ENCODE results near the gene HERPUD1.

HERPUD1 gene

GRCh38 chr16:56938664-56939513 is 6.9 kb downstream of the HERPUD1 start:
- TF ChIP-seq EZH2phosphoT487 (IDR thresholded peaks at IDR 0.05; ENCODE audit: borderline replicate concordance) (no peak), CTCF (conservative IDR thresholded peaks at IDR 0.05; ENCODE audit: low read length) (no peak)
- Histone ChIP-seq H3K79me2 (ENCODE audit: insufficient read depth, low read length) (peaks cover 52% of the 10 kb centered on the region), H4K20me1 (ENCODE audit: insufficient read depth, low read length, poor library complexity, severe bottlenecking) (peaks cover 29% of the 10 kb centered on the region), H3K9me2 (replicated peaks; ENCODE audit: low read depth, low read length) (no peaks in the 10 kb centered on the region), H3K4me3 (ENCODE audit: low read length, poor library complexity, severe bottlenecking) (no peak overlapping the region), H3K27me3 (ENCODE audit: insufficient read depth, low read length, poor library complexity, severe bottlenecking) (no peaks in the 10 kb centered on the region), H3F3A (ENCODE audit: low read depth) (no peaks in the 10 kb centered on the region), H3K4me1 (ENCODE audit: insufficient read depth, low read length, poor library complexity, severe bottlenecking) (peaks cover 36% of the 10 kb centered on the region), H3K9ac (ENCODE audit: low read depth, low read length, poor library complexity, severe bottlenecking) (no peak overlapping the region), H3K4me2 (ENCODE audit: low read depth, low read length, poor library complexity, severe bottlenecking) (peak overlapping the region; percentile 48), H3K9me3 (ENCODE audit: insufficient read depth, low read depth, low read length) (no peaks in the 10 kb centered on the region), H2AFZ (ENCODE audit: low read length) (no peak overlapping the region), H3K36me3 (ENCODE audit: insufficient read depth, low read length) (peaks cover 84% of the 10 kb centered on the region; the same call in 1 of the 2 replicates)

GRCh38 chr16:56939801-56940200 is 7.9 kb downstream of the HERPUD1 start:
- H3K9ac ChIP-seq (ENCODE audit: low read depth, low read length, poor library complexity, severe bottlenecking) = no peak overlapping the region
- H3F3A ChIP-seq (ENCODE audit: low read depth) = no peaks in the 10 kb centered on the region
- peaks cover 43% of the 10 kb centered on the region for H3K79me2 ChIP-seq (ENCODE audit: insufficient read depth, low read length)
- H3K27me3 ChIP-seq (ENCODE audit: insufficient read depth, low read length, poor library complexity, severe bottlenecking) = no peaks in the 10 kb centered on the region
- H2AFZ ChIP-seq (ENCODE audit: low read length) = no peak overlapping the region
- H3K4me3 ChIP-seq (ENCODE audit: low read length, poor library complexity, severe bottlenecking) = no peak overlapping the region
- TF ChIP-seq EZH2phosphoT487 (IDR thresholded peaks at IDR 0.05; ENCODE audit: borderline replicate concordance) (no peak), CTCF (conservative IDR thresholded peaks at IDR 0.05; ENCODE audit: low read length) (no peak)
- no peak overlapping the region for H3K4me2 ChIP-seq (ENCODE audit: low read depth, low read length, poor library complexity, severe bottlenecking)
- peaks cover 93% of the 10 kb centered on the region; the same call in 1 of the 2 replicates for H3K36me3 ChIP-seq (ENCODE audit: insufficient read depth, low read length)
- H3K9me3 ChIP-seq (ENCODE audit: insufficient read depth, low read depth, low read length) = no peaks in the 10 kb centered on the region
- H4K20me1 ChIP-seq (ENCODE audit: insufficient read depth, low read length, poor library complexity, severe bottlenecking) = peaks cover 22% of the 10 kb centered on the region
- no peaks in the 10 kb centered on the region for H3K9me2 ChIP-seq (replicated peaks; ENCODE audit: low read depth, low read length)
- H3K4me1 ChIP-seq (ENCODE audit: insufficient read depth, low read length, poor library complexity, severe bottlenecking) = peaks cover 30% of the 10 kb centered on the region

- no peak overlapping the region for H3K4me3 ChIP-seq (ENCODE audit: low read length, poor library complexity, severe bottlenecking)
- no peaks in the 10 kb centered on the region for H3K27me3 ChIP-seq (ENCODE audit: insufficient read depth, low read length, poor library complexity, severe bottlenecking)
- H4K20me1 ChIP-seq (ENCODE audit: insufficient read depth, low read length, poor library complexity, severe bottlenecking) = peaks cover 9% of the 10 kb centered on the region
- peaks cover 30% of the 10 kb centered on the region for H3K79me2 ChIP-seq (ENCODE audit: insufficient read depth, low read length)
- no peak overlapping the region for H3K9ac ChIP-seq (ENCODE audit: low read depth, low read length, poor library complexity, severe bottlenecking)
- peaks cover 89% of the 10 kb centered on the region for H3K36me3 ChIP-seq (ENCODE audit: insufficient read depth, low read length)
- no peaks in the 10 kb centered on the region for H3F3A ChIP-seq (ENCODE audit: low read depth)
- H3K4me1 ChIP-seq (ENCODE audit: insufficient read depth, low read length, poor library complexity, severe bottlenecking) = peaks cover 19% of the 10 kb centered on the region
- no peak for TF ChIP-seq CTCF (conservative IDR thresholded peaks at IDR 0.05; ENCODE audit: low read length)
- TF ChIP-seq EZH2phosphoT487 (IDR thresholded peaks at IDR 0.05; ENCODE audit: borderline replicate concordance) = no peak
- no peak overlapping the region for H2AFZ ChIP-seq (ENCODE audit: low read length)
- H3K9me3 ChIP-seq (ENCODE audit: insufficient read depth, low read depth, low read length) = no peaks in the 10 kb centered on the region
- no peaks in the 10 kb centered on the region for H3K9me2 ChIP-seq (replicated peaks; ENCODE audit: low read depth, low read length)
- no peak overlapping the region for H3K4me2 ChIP-seq (ENCODE audit: low read depth, low read length, poor library complexity, severe bottlenecking)
Measured at GRCh38 chr16:56941092-56941491, 9.2 kb downstream of the HERPUD1 start.
